Lower lobe of right lung (tissue), 2 donors: ENCODE measurements around the gene AGBL3. TPM values are rescaled to one million over a fixed set of nuclear protein-coding genes. Genes with fewer than 3 reads are reported as not detected.

Experiments
- ATAC-seq, 2 donors: fragments of 200-7000 bp; cut with Tn5 transposase; one replicate each; pipeline ENCODE4 v1.9.1; 2020 to 2022; ENCODE audit warnings: mild to moderate bottlenecking in 2 of 2, moderate library complexity in 2 of 2
- DNase-seq: peaks from one replicate; pipeline ENCODE4 v3.0.0-alpha.2; 2020
- H3K27ac ChIP-seq: fragments of 200-600 bp; one replicate; pipeline ENCODE4 v1.8.0; 2022
- H3K27me3 ChIP-seq: fragments of 200-600 bp; one replicate; pipeline ENCODE4 v1.8.0; 2022; ENCODE audit warnings: low read depth
- H3K36me3 ChIP-seq: fragments of 200-600 bp; one replicate; pipeline ENCODE4 v1.8.0; 2022; ENCODE audit warnings: mild to moderate bottlenecking
- H3K4me1 ChIP-seq: fragments of 200-600 bp; one replicate; pipeline ENCODE4 v1.8.0; 2022
- H3K4me3 ChIP-seq: fragments of 200-600 bp; one replicate; pipeline ENCODE4 v1.8.0; 2022; ENCODE audit warnings: mild to moderate bottlenecking
- H3K9me3 ChIP-seq: fragments of 200-600 bp; one replicate; pipeline ENCODE4 v1.8.0; 2022
- CTCF ChIP-seq: fragments of 200-600 bp; IDR thresholded peaks from one replicate; pipeline ENCODE4 v1.8.0; 2022; ENCODE audit warnings: antibody characterized with exemption, mild to moderate bottlenecking
- intact Hi-C: fragments of 100-400 bp; cut with DNase I; formaldehyde crosslinking; loops from one replicate; pipeline ENCODE4 v1.11.0; 2022
- total RNA-seq: library from RNA; stranded (reverse); fragmentation: NEBNext Ultra II Directional; extraction: Animal tissue kit (Norgen Biotek cat#: 25700); gene quantifications from one replicate; pipeline ENCODE4 v1.2.1, GENCODE V29; 2021
- donor health status: DM: no; HTN: yes; CAD: no; lungs with severe emphysema.

AGBL3 gene
- total RNA-seq, 1 donor from 2014 or later, result 6.1 TPM

GRCh38 chr7:135150072-135150782 is 163.9 kb downstream of the AGBL3 start:
- Histone ChIP-seq H3K4me1 (peaks cover 53% of the 10 kb centered on the region), H3K4me3 (peak overlapping the region; percentile 63), H3K9me3 (no peaks in the 10 kb centered on the region), H3K27ac (peak overlapping the region; percentile 95), H3K27me3 (no peaks in the 10 kb centered on the region), H3K36me3 (no peaks in the 10 kb centered on the region)
- no peak for TF ChIP-seq CTCF
- ATAC-seq, result no peak
- intact Hi-C loops, result no loop called here
- no peak for DNase-seq

- no peak for DNase-seq
- H3K9me3 ChIP-seq, result peaks cover 5% of the 10 kb centered on the region
- peak overlapping the region; percentile 63 for H3K4me3 ChIP-seq
- no peak for ATAC-seq
- intact Hi-C loops, result no loop called here
- no peak for TF ChIP-seq CTCF
- H3K36me3 ChIP-seq, result no peaks in the 10 kb centered on the region
- no peaks in the 10 kb centered on the region for H3K27me3 ChIP-seq
- H3K4me1 ChIP-seq, result peaks cover 46% of the 10 kb centered on the region
- H3K27ac ChIP-seq, result peak overlapping the region; percentile 95
Measured at GRCh38 chr7:135151132-135151531, 164.8 kb downstream of the AGBL3 start.

GRCh38 chr7:135151533-135151932 is 165.2 kb downstream of the AGBL3 start:
- Histone ChIP-seq H3K9me3 (peaks cover 5% of the 10 kb centered on the region), H3K4me3 (no peak overlapping the region), H3K4me1 (peaks cover 42% of the 10 kb centered on the region), H3K27me3 (no peaks in the 10 kb centered on the region), H3K36me3 (no peaks in the 10 kb centered on the region), H3K27ac (peak overlapping the region; percentile 95)
- ATAC-seq (peak; percentile 33 to 72), DNase-seq (no peak)
- TF ChIP-seq CTCF, result no peak
- intact Hi-C loops, result no loop called here

GRCh38 chr7:135152442-135152841 is 166.1 kb downstream of the AGBL3 start:
- intact Hi-C loops, result no loop called here
- ATAC-seq (no peak), DNase-seq (no peak)
- Histone ChIP-seq H3K9me3 (peaks cover 5% of the 10 kb centered on the region), H3K4me1 (peaks cover 35% of the 10 kb centered on the region), H3K4me3 (no peak overlapping the region), H3K27ac (no peak overlapping the region), H3K36me3 (no peaks in the 10 kb centered on the region), H3K27me3 (no peaks in the 10 kb centered on the region)
- no peak for TF ChIP-seq CTCF

GRCh38 chr7:135154734-135155133 is 168.4 kb downstream of the AGBL3 start:
- Histone ChIP-seq H3K4me3 (no peak overlapping the region), H3K27ac (no peak overlapping the region), H3K36me3 (no peaks in the 10 kb centered on the region), H3K9me3 (peaks cover 5% of the 10 kb centered on the region), H3K4me1 (peaks cover 50% of the 10 kb centered on the region), H3K27me3 (no peaks in the 10 kb centered on the region)
- intact Hi-C loops, result no loop called here
- TF ChIP-seq CTCF, result no peak
- DNase-seq, result no peak
- no peak for ATAC-seq
